PC-3 (cell line): ENCODE results near the gene MECR.

Experiments
- CTCF ChIP-seq: fragments of 300-600 bp; sonication (generic); conservative IDR thresholded peaks from 2 replicates; pipeline ENCODE4 v1.5.1; 2017; ENCODE audit warnings: antibody characterized with exemption, low read depth, mild to moderate bottlenecking, low read length
- EZH2 ChIP-seq: fragments of 300-600 bp; sonication (generic); IDR thresholded peaks from one replicate; pipeline ENCODE4 v1.6.1; 2017; ENCODE audit warnings: antibody characterized with exemption, mild to moderate bottlenecking, low read length; ENCODE audit not compliant: unreplicated experiment

DNA sequence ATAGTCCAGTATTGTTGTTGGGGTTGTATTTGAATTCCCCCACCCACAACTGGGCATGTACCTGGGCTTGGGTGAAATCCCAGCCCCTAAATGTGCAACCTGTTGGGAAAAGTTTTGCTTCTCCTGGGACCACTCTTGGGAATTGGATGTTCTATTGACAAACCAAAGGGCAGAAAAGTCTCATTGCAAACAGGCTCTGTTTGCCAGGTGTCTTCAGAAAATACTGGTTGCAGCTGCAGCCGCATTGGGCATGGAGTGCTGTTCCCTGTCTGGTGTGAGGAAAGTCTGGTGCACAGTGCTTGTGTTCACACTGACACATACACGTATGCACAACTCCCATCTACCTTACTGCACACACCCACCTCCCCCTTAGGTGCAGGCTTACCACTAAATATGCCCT lies 17.7 kb upstream of the MECR start:
- TF ChIP-seq CTCF (no peak), EZH2 (no peak)
